Epithelial cell of proximal tubule (primary cell): Measurements from ENCODE around the gene C3orf80. TPM values are rescaled to one million over a fixed set of nuclear protein-coding genes. Genes with fewer than 3 reads are reported as not detected.

Experiments
- DNase-seq: peaks from one replicate; pipeline ENCODE4 v3.0.0-alpha.2; 2011; ENCODE audit warnings: low read depth
- H3K4me3 ChIP-seq: 2 replicates; pipeline ENCODE4 v1.5.1; 2011; ENCODE audit warnings: low read depth, mild to moderate bottlenecking, low read length
- CTCF ChIP-seq: conservative IDR thresholded peaks from 2 replicates; pipeline ENCODE4 v1.5.1; 2012; ENCODE audit warnings: low read depth, mild to moderate bottlenecking, low read length
- total RNA-seq: library from RNA; depleted of rRNA; stranded (reverse); fragments of >200 nt; gene quantifications from 2 replicates; pipeline ENCODE4 v1.2.3, GENCODE V29; 2015

The C3orf80 gene
- total RNA-seq, 1 donor from 2014 or later: not detected

GRCh38 chr3:160257606-160258005, 32.4 kb downstream of the C3orf80 start:
- H3K4me3 ChIP-seq: no peak overlapping the region
- DNase-seq: no peak
- TF ChIP-seq CTCF: no peak

- TF ChIP-seq CTCF: no peak
- DNase-seq: no peak
- H3K4me3 ChIP-seq: no peak overlapping the region
Measured at GRCh38 chr3:160259589-160259988, 34.4 kb downstream of the C3orf80 start.

GRCh38 chr3:160260587-160261270, 35.5 kb downstream of the C3orf80 start:
- no peak for DNase-seq
- no peak overlapping the region for H3K4me3 ChIP-seq
- no peak for TF ChIP-seq CTCF

GRCh38 chr3:160265088-160265487, 39.9 kb downstream of the C3orf80 start:
- DNase-seq: no peak
- TF ChIP-seq CTCF: no peak
- no peak overlapping the region for H3K4me3 ChIP-seq

Other genes starting within 250 kb of the C3orf80 start
- gene IL12A, start 236.6 kb upstream of the C3orf80 start, total RNA-seq: 2.9 and 8.1 TPM in 2 replicates
- gene IFT80, start 173.8 kb downstream of the C3orf80 start, total RNA-seq: 16.2 and 25.7 TPM in 2 replicates
- gene SMC4, start 174.2 kb downstream of the C3orf80 start, total RNA-seq: 90.6 and 100 TPM in 2 replicates
- gene TRIM59, start 224.4 kb downstream of the C3orf80 start, total RNA-seq: 33.0 and 49.8 TPM in 2 replicates